Kidney (tissue), 22 donors: ENCODE results near the gene ST6GALNAC4. TPM values are rescaled to one million over a fixed set of nuclear protein-coding genes. Genes with fewer than 3 reads are reported as not detected.

Experiments
- DNase-seq, 5 donors: peaks; one replicate each; pipeline ENCODE4 v3.0.0-alpha.2; 2013 to 2020
- FAIRE-seq: peaks from 2 replicates; lab custom pipeline; 2012; peaks lifted over from hg19 to GRCh38; lab: Jason Lieb, UNC
- H3K27ac ChIP-seq, 2 donors: one replicate each; pipeline ENCODE4 v1.7.0; 2013; ENCODE audit warnings: low read depth in 2 of 2, low read length in 2 of 2, inconsistent platforms in 1 of 2
- H3K27me3 ChIP-seq: one replicate; pipeline ENCODE4 v1.7.1; 2013; ENCODE audit warnings: low read length, inconsistent platforms; ENCODE audit not compliant: control insufficient read depth, insufficient read depth
- H3K36me3 ChIP-seq, 3 donors: one replicate each; pipeline versions ENCODE4 v1.7.0 to v1.7.1; 2013; ENCODE audit warnings: low read length in 3 of 3, control low read depth in 1 of 3, inconsistent platforms in 1 of 3; ENCODE audit not compliant: insufficient read depth in 3 of 3, control insufficient read depth in 2 of 3
- H3K4me1 ChIP-seq, 3 donors: one replicate each; pipeline versions ENCODE4 v1.7.0 to v1.7.1; 2013; ENCODE audit warnings: low read length in 3 of 3, inconsistent platforms in 1 of 3, low read depth in 1 of 3; ENCODE audit not compliant: control insufficient read depth in 2 of 3, insufficient read depth in 2 of 3
- H3K4me3 ChIP-seq, 3 donors: one replicate each; pipeline versions ENCODE4 v1.7.0 to v1.8.1; 2013; ENCODE audit warnings: low read length in 3 of 3, control low read depth in 1 of 3, inconsistent platforms in 1 of 3
- H3K9ac ChIP-seq, 3 donors: one replicate each; pipeline versions ENCODE4 v1.7.0 to v1.7.1; 2013; ENCODE audit warnings: low read length in 3 of 3, control low read depth in 1 of 3, inconsistent platforms in 1 of 3
- H3K9me3 ChIP-seq, 3 donors: one replicate each; pipeline versions ENCODE4 v1.7.0 to v1.7.1; 2013; ENCODE audit warnings: low read length in 3 of 3, control low read depth in 1 of 3, inconsistent platforms in 1 of 3; ENCODE audit not compliant: control insufficient read depth in 2 of 3, insufficient read depth in 1 of 3
- CTCF ChIP-seq: IDR thresholded peaks from 3 replicates; pipeline ENCODE4 v1.5.1; 2012; ENCODE audit warnings: mild to moderate bottlenecking, moderate library complexity, borderline replicate concordance; ENCODE audit not compliant: insufficient read depth; ENCODE audit errors: extremely low read depth
- intact Hi-C: fragments of 100-400 bp; cut with DNase I; formaldehyde crosslinking; loops from one replicate; pipeline ENCODE4 v1.11.1; 2022
- long read RNA-seq, 10 donors: library from polyadenylated mRNA in 1 of 10; unstranded in 1 of 10; transcript quantifications; one replicate each; pipeline ENCODE4 v2.0.0 and lab custom pipeline, GENCODE V29; 2021 to 2026
- polyA plus RNA-seq: library from polyadenylated mRNA; stranded (reverse); fragments of 350-450 nt; fragmentation: Illumina TruSeq; extraction: RNeasy Lipid Tissue Mini Kit (QIAGEN cat#74804); gene quantifications from one replicate; pipeline ENCODE4 v1.2.3, GENCODE V29; 2014; ENCODE audit warnings: low read depth, low replicate concordance; ENCODE audit not compliant: insufficient read depth
- total RNA-seq: library from RNA; stranded (reverse); fragmentation: NEBNext Ultra II Directional; extraction: Animal tissue kit (Norgen Biotek cat#: 25700); gene quantifications from one replicate; pipeline ENCODE4 v1.2.1, GENCODE V29; 2021
- donor health status: control.
- donor health status: control.
- donor health status: control.
- donor health status: control.
- donor health status: control.
- donor health status: DM: yes; HTN: yes; CAD: no.
- donor health status: Normal renal cell carcinoma (clear cell type).

The ST6GALNAC4 gene
- total RNA-seq = 31.4 TPM
- polyA plus RNA-seq = 31.6 TPM
- long read RNA-seq, donor 1, transcript ST6GALNAC4-201 (6 exons, 1,691 nt) = major isoform, 5 of 5 reads
- long read RNA-seq, donor 1, partial matches to known transcripts = 0 of 5 reads
- long read RNA-seq, donor 1, other reads (novel, unspliced or antisense) = 0 of 5 reads
- long read RNA-seq, donor 2, partial matches to known transcripts = 0 of 3 reads
- long read RNA-seq, donor 2, other reads (novel, unspliced or antisense) = 0 of 3 reads
- long read RNA-seq, donor 3, partial matches to known transcripts = 0 of 3 reads
- long read RNA-seq, donor 3, other reads (novel, unspliced or antisense) = 0 of 3 reads
- long read RNA-seq, donor 4, partial matches to known transcripts = 0 of 2 reads
- long read RNA-seq, donor 4, other reads (novel, unspliced or antisense) = 0 of 2 reads
- long read RNA-seq, donor 5 = 0 reads
- long read RNA-seq, donor 6, transcript ST6GALNAC4-201 (6 exons, 1,691 nt) = major isoform, 6 of 6 reads
- long read RNA-seq, donor 6, partial matches to known transcripts = 0 of 6 reads
- long read RNA-seq, donor 6, other reads (novel, unspliced or antisense) = 0 of 6 reads
- long read RNA-seq, donor 7, transcript ST6GALNAC4-201 (6 exons, 1,691 nt) = major isoform, 11 of 20 reads
- long read RNA-seq, donor 7, partial matches to known transcripts = 1 of 20 reads
- long read RNA-seq, donor 7, other reads (novel, unspliced or antisense) = 6 of 20 reads
- long read RNA-seq, donor 8, transcript ST6GALNAC4-201 (6 exons, 1,691 nt) = major isoform, 6 of 6 reads
- long read RNA-seq, donor 8, partial matches to known transcripts = 0 of 6 reads
- long read RNA-seq, donor 8, other reads (novel, unspliced or antisense) = 0 of 6 reads
- long read RNA-seq, donor 9, partial matches to known transcripts = 0 of 1 reads
- long read RNA-seq, donor 9, other reads (novel, unspliced or antisense) = 0 of 1 reads
- long read RNA-seq, donor 10, partial matches to known transcripts = 0 of 4 reads
- long read RNA-seq, donor 10, other reads (novel, unspliced or antisense) = 0 of 4 reads

DNA sequence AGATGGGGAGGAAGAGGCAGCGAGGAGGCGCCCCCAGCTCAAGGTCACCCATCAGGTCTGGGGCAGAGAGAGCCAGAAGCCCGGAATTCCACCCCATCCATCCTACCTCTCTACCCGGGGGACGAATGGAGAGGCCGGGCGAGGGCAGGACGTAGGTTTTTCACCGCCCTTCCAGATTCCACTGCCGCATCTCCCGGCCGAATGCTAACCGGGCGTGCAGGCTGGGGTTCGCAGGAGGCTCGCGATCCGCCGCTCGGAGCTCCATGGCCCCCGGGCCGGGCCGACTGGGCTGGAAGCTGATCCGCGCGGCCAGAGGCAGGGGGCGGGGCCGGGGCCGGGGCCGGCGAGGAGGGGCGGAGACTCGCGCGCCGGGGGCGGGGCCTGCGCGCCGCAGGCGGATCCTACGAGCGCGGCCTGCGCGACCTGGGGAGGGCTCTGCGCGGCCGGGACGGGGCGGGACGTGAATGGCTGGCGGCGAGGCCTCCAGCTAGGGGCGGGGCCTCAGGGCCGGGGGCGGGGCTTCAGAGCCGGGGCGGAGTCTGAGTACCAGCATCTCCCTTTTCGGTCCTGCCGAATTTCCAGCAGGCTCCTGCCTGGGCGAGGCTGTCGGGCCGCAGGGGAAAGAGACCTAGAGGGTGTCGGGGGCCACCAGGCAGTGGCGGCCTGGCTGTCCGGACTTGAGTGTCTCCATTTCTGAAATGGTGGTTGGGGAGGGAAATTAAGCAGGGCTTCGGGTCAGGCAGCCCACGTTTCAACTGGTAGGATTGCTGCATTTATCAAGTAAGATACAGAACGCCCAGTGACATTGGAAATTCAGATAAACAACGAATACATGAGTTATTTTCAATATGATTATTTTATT, at the start of gene ST6GALNAC4:
ST6GALNAC4 (minus strand) TSS at position 322 of the 862 bp plus-strand sequence. CDS start 622 bp downstream, outside the sequence.
- Histone ChIP-seq H3K9me3 (no peaks in the 10 kb centered on the region), H3K27ac (peak within 1 kb of the TSS; percentile 48 to 71), H3K27me3 (no peaks in the 10 kb centered on the region), H3K36me3 (no peaks in the 10 kb centered on the region), H3K9ac (peak within 1 kb of the TSS in 2 of 3 donors; percentile 71 to 79), H3K4me3 (peak within 1 kb of the TSS; percentile 57 to 78 (median 76)), H3K4me1 (peaks cover 0 to 25% (median 0%) of the 10 kb centered on the region in 3 donors)
- intact Hi-C loops = no loop called here
- no peak for TF ChIP-seq CTCF
- peak; percentile 94 to 98 (median 96) for DNase-seq
- FAIRE-seq = no peak

DNA sequence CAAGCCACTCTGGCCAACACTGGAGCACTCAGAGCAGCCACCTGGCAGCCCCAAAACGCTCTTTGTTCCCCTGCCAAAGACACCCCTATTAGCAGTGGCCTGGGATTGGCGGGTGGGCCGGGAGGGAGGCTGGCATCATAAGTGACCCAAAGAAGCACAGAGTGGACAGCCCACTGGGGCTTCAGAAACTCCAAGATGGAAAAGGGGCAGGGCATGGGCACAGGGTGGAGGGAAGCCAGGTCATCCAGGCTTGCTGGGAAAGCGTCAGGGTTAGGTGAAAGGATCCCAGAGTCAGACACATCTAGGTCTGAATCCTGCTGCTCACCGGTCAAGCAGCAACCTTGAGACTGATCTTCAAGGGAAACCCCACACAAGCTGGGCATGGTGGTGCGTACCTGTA, 49.1 kb upstream of the ST6GALNAC4 start:
- intact Hi-C loops = no loop called here
- H3K4me1 ChIP-seq = peaks cover 0 to 73% (median 63%) of the 10 kb centered on the region in 3 donors
- no peaks in the 10 kb centered on the region for H3K36me3 ChIP-seq
- TF ChIP-seq CTCF = no peak
- H3K4me3 ChIP-seq = no peak overlapping the region
- no peak for FAIRE-seq
- DNase-seq = no peak
- no peaks in the 10 kb centered on the region for H3K27me3 ChIP-seq
- peak overlapping the region in 2 of 3 donors; percentile 33 to 53 for H3K9ac ChIP-seq
- H3K27ac ChIP-seq = peak overlapping the region; percentile 90 to 92
- no peaks in the 10 kb centered on the region for H3K9me3 ChIP-seq

DNA sequence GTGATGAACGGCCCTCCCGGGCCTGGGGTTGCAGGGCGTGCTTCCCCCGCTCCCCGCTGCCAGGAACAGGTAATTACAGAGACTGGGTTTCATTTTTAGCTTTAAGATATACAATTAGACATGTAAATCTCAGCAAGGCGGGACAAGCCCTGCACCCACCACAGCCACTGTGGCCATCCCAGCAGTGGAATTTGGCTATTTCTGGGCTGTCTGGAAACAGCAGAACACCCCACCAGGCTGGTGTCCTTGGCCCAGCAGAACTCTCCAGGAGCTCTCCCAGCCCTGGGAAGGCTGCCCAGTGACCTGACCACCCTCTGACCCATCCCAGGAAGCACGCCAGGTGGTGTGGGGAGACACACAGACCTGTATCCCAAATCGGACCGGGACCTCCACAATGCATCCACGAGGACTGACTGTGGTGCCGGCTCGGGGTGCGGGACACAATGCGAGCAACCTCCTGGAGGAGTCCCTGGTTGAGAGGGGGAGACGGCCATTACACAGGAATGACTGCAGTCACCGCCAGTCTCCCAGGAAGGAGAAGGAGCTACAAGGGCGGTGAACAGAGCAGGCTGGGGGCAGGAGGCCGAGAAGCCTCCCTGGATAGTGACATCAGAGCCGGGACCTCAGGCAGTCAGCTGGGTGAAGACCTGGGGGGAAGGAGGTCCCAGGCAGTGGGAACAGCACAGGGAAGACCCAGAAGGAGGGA, 46.7 kb upstream of the ST6GALNAC4 start:
- H3K4me1 ChIP-seq = peaks cover 0 to 61% (median 54%) of the 10 kb centered on the region in 3 donors
- H3K27ac ChIP-seq = peak overlapping the region; percentile 66 to 71
- intact Hi-C loops = no loop called here
- no peak for TF ChIP-seq CTCF
- no peaks in the 10 kb centered on the region for H3K36me3 ChIP-seq
- DNase-seq = peak in 1 of 5 donors; percentile 66
- no peaks in the 10 kb centered on the region for H3K9me3 ChIP-seq
- FAIRE-seq = no peak
- H3K27me3 ChIP-seq = no peaks in the 10 kb centered on the region
- H3K9ac ChIP-seq = no peak overlapping the region
- H3K4me3 ChIP-seq = no peak overlapping the region
